ENCODE measurements around the gene SCFD1.

DNA sequence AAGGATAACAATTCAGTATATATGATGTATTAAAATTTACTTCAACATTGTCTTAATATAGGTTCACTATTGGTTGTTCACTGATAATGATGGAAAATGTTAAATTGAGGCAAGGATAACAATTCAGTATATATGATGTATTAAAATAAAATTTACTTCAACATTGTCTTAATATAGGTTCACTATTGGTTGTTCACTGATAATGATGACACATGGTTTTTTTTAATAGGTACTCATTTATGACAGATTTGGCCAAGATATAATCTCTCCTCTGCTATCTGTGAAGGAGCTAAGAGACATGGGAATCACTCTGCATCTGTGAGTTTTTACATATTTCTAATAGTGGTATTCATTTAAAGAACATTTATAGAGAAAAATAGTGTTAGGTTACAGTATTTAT lies 8.1 kb downstream of the SCFD1 start:
- TF ChIP-seq JUND (IDR thresholded peaks at IDR 0.05; ENCODE audit: low read depth, low read length) (no peak), POLR2AphosphoS5 (IDR thresholded peaks at IDR 0.05; ENCODE audit: low read length) (no peak), POLR2A (IDR thresholded peaks at IDR 0.05; ENCODE audit: low read depth, low read length) (no peak), ESRRA (IDR thresholded peaks at IDR 0.05; ENCODE audit: low read length) (no peak)
- TF ChIP-seq, protein P1, sequence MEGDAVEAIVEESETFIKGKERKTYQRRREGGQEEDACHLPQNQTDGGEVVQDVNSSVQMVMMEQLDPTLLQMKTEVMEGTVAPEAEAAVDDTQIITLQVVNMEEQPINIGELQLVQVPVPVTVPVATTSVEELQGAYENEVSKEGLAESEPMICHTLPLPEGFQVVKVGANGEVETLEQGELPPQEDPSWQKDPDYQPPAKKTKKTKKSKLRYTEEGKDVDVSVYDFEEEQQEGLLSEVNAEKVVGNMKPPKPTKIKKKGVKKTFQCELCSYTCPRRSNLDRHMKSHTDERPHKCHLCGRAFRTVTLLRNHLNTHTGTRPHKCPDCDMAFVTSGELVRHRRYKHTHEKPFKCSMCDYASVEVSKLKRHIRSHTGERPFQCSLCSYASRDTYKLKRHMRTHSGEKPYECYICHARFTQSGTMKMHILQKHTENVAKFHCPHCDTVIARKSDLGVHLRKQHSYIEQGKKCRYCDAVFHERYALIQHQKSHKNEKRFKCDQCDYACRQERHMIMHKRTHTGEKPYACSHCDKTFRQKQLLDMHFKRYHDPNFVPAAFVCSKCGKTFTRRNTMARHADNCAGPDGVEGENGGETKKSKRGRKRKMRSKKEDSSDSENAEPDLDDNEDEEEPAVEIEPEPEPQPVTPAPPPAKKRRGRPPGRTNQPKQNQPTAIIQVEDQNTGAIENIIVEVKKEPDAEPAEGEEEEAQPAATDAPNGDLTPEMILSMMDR (IDR thresholded peaks at IDR 0.05 in 2 of 3, conservative IDR thresholded peaks at IDR 0.05 in 1 of 3; ENCODE audit: control insufficient read depth in 2 of 3, extremely low read depth in 1 of 3, insufficient read depth in 1 of 3, low read depth in 3 of 3, low read length in 3 of 3): no peak
